Activated T-helper 1 cell treated with Interleukin-2 at 50 U/mL for 16 hours (primary cell): ENCODE data around the gene APOOL.

Experiments
- DNase-seq: peaks from one replicate; pipeline ENCODE4 v3.0.0-alpha.2; 2020; ENCODE audit warnings: low read depth

Gene APOOL

GRCh38 chrX:85084770-85085393 is 81.2 kb downstream of the APOOL start:
- DNase-seq, result no peak

GRCh38 chrX:85089321-85089840 is 85.7 kb downstream of the APOOL start:
- DNase-seq, result no peak

DNA sequence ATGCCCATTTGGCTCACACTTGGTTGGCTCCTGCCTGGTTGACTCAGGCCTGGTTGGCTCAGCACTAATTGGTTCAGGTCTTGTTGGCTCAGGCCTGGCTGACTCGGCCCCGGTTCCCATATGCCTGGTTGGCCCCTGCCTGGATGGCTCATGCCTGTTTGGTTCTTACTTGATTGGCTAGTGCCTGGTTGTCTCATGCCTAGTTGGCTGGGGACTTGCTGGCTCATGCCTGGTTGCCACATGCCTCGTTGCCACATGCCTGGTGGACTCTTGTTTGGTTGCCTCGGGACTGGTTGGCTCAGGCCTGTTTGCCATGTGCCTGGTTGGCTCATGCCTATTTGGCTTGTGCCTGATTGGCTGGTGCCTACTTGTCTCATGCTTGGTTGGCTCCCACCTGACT is 103.7 kb downstream of the APOOL start:
- no peak for DNase-seq

- no peak for DNase-seq
These were observed 104.5 kb downstream of the APOOL start for GRCh38 chrX:85108165-85108564.

DNA sequence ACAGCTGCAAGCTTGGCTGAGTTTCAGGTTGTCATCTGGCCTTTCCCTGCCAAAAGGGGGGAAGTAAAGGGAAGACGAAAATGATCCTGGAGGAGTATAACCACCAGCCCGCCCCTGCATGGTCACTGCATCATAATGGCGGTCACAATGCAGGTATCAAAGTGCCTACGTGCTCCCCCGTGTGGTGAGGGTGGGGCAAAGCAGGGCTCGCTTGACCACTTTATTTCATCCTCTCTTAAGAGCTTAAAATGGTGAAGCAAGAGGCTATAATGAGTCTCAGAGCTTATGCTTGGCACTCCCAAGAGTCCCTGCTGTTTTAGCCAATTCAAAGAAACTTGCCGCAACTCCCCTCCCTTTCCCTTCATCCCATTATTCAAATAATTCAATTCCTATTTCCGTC is 105.6 kb downstream of the APOOL start:
- DNase-seq, result no peak

DNA sequence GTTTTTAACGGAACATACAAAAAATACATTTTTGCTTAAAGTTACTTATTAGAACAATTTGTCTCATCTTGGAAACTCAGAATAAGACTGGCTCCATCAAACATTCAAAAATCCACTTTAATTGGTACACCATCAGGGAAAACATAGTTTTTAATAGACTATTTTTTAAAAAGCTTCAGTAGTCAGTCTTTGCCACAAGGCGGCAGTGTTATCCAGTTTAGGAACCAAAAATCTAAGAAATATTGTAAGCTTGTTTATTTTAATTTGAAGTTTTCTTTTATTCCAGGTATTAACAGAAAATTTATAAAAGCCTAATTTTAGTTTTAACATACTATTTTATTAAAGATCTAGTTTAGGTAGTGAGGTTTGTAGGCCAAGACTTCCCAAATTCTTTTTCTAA is 107.7 kb downstream of the APOOL start:
- DNase-seq, result no peak

DNA sequence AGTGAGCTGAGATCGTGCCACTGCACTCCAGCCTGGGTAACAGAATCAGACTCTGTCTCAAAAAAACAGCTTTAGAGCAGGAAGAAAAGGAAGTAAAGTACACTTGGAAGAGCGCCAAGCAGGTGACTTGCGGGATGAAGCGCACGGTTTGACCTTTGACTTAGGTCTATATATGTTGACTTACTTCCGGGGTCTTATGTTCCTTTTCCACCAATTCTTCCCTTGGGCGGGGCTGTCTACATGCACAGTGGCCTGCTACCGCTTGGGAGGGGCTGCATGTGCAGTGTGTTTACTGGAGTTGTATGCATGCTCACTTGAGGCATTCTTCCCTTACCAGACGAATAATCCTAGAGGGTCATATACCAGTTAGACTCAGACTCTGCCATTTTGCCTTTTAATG is 108.6 kb downstream of the APOOL start:
- DNase-seq, result no peak

- no peak for DNase-seq
These were observed 110.1 kb downstream of the APOOL start for GRCh38 chrX:85113746-85114145.

DNA sequence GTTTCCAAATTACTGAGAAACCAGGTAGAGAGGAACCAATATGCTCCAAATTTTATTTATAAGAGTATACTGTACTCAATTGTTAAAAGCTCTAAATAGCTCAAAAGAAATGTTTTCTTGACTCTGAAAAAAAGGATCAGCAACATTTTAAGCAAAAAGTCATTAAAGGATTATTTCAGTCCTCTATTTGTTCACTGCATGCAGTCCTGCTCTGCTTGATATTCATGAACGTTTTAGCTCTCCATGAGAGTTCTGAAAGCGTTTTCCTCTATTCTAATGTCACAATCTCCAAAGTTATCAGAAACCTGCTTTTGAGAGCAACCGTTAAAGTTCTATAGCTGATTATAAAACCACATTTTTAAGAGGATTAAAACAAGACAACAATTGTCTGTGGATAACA is 110.5 kb downstream of the APOOL start:
- DNase-seq, result no peak

- DNase-seq, result no peak
These were observed 111.1 kb downstream of the APOOL start for GRCh38 chrX:85114776-85115175.

- no peak for DNase-seq
These were observed 111.6 kb downstream of the APOOL start for GRCh38 chrX:85115252-85115651.

GRCh38 chrX:85136409-85136808 is 132.7 kb downstream of the APOOL start:
- no peak for DNase-seq

- DNase-seq, result no peak
These were observed 135.7 kb downstream of the APOOL start for GRCh38 chrX:85139422-85139821.

DNA sequence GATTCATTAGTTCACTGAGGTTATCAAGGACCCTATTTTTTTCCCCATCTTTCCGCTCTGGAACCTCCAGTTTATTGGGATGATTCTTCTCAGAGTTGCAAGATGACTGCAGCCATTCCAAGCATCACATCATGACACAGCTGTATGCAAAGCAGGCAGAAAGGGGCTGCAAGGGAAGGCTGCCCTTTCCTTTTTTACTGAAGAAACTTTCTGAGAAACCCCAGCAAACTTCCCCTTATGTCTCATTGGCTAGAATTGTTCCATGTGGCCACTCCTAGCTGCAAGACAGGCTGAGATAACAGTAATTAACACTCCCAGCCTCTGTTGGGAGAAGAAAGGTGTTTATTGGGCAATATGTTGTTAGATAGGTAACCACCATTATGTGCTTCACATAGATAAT is 137.3 kb downstream of the APOOL start:
- DNase-seq, result no peak
